Activated CD4-positive, CD25-positive, alpha-beta regulatory T cell treated with anti-CD3 and anti-CD28 coated beads, Interleukin-2, amount 50 U/mL, for 24 hours (primary cell): ENCODE data around the gene KRTAP10-10.
"Not testable (repeated sequence)": the region's sequence is repeated elsewhere in the genome, so short reads cannot be mapped to it uniquely, and the experiment has no call there.

Experiments used
- ATAC-seq, 2 donors: fragments of 150-1000 bp; cut with Tn5 transposase; one replicate each; pipeline ENCODE4 v1.10.0; 2021; ENCODE audit warnings: mild to moderate bottlenecking in 1 of 2, moderate library complexity in 1 of 2

KRTAP10-10 gene, protein sequence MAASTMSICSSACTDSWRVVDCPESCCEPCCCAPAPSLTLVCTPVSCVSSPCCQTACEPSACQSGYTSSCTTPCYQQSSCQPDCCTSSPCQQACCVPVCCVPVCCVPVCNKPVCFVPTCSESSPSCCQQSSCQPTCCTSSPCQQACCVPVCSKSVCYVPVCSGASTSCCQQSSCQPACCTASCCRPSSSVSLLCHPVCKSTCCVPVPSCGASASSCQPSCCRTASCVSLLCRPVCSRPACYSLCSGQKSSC

DNA sequence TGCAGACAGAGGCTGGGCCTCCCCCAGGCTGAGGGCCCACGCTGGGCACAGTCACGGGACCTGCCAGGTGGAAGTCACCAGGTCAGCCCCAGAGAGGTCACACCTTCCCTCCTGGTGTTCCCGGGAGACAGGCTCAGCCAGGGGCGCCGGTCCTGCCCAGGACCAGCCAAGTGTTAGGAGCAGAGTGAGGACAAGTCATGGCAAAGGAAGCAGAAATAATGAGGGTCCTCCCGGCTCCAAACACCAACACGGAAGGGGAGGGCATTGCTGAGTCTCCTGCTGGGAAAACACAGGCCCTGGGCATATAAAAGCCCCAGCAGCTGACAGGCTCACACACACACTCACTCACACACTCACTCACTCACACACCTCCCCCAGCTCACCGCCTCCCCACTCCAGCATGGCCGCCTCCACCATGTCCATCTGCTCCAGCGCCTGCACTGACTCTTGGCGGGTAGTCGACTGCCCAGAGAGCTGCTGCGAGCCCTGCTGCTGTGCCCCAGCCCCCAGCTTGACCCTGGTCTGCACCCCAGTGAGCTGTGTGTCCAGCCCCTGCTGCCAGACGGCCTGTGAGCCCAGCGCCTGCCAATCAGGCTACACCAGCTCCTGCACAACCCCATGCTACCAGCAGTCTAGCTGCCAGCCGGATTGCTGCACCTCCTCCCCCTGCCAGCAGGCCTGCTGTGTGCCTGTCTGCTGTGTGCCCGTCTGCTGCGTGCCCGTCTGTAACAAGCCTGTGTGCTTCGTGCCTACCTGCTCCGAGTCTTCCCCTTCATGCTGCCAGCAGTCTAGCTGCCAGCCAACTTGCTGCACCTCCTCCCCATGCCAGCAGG, at the start of gene KRTAP10-10:
Gene KRTAP10-10, plus strand, starts transcription at position 339 of the 833 bp plus-strand sequence. Its CDS starts 62 bp downstream, at position 401.
- ATAC-seq, result no peak

DNA sequence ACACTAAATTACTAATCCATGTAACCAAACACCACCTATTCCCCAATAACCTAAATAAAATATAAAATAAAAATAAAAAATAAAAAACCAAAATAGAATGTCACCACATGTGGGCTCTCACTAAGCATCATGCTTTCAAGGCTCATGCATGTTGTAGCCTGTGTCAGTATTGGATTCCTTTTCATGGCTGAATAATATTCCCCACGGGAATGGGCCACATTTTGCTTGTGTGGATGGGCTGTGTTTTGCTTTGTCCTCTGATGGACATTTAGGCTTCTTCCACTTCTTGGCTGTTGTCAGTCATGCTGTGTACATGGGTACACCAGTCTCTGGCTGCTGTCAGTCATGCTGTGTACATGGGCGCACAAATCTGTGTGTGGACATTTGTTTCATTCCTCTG, 48.1 kb upstream of the KRTAP10-10 start:
- ATAC-seq, result no peak

DNA sequence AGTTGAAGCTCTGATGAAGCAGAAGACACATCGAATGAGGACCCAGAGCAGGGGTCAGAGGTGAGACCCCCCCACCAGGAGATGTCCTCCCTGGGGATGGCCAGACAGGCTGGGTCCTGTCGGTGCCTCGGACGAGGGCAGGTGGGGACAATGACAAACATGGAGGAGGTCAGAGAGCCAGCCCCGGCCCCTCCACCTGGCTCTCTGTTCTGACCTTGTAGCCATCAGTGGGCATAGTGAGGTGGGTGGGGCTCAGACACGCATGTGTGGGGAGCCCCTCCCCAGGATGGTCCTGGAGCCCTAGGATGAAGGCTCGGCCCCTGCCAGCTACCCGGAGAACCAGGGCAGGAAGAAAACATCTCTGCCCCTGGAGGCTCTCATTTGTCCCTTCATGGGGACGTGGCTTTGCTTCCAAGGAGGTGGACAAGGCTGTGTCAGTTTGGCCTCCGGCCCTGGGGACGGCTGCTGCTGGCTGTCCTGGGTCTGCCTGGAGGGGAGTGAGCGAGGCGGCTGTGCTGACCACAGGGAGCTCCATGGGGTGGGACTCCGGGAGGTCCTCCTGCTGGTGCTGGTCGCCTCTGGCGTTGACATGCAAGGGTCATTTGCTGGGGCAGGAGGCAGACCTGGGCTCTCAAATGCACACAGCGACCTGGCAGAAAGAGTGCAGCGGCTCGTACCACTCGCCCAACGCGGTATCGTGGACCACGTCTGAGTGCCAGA, 47.4 kb upstream of the KRTAP10-10 start:
- no peak for ATAC-seq

DNA sequence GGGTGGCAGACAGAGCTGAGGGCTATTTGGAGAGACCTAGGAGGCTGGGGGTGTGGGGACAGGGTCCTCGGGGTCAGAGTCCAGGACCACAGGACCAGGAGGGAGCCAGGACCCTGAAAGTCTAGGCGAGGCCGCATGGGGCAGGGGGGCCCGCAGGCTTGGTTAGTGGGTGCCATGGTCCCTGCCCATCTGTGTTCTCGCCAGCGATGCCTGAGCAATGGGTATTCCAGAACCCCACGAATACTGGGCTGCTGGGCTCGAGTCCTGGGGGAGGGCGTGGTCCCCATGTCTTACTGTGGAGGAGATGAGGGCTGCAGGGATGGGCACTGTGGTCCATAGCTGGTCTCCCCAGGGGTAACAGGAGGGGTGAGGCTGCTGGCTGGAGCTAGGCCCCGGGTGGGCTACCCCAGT, 46.8 kb upstream of the KRTAP10-10 start:
- ATAC-seq, result no peak

DNA sequence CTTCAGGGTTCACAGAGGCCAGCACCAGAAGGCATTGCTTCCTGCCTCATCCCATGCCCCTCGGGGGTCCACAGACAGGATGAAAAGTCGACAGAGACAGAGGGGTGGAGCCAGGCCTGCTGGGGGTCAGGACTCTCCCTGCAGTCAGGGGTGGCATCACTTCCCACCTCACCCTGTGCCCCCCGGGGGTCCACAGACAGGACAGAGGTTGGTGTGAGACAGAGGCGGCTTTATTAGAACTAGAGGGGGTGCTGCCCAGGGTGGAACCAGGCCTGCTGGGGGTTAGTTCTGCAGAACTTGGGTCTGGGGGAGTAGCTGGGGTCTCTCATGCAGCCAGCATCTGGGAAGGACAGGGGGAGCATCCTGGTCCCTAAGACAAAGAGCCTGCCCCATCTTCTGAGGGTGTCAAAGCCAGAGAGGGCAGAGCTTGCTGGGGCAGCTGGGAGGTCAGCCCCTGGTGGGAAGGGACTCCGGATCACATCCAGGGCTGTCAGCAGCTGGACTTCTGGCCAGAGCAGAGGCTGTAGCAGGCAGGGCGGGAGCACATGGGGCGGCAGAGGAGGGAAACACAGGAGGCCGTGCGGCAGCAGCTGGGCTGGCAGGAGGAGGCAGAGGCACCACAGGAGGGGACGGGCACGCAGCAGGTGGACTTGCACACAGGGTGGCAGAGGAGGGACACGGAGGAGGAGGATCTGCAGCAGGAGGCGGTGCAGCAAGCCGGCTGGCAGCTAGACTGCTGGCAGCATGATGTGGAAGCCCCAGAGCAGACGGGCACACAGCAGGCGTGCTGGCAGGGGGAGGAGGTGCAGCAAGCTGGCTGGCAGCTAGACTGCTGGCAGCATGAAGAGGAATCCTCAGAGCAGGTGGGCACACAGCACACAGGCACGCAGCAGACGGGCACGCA, 46.0 kb upstream of the KRTAP10-10 start:
- not testable (repeated sequence) for ATAC-seq

DNA sequence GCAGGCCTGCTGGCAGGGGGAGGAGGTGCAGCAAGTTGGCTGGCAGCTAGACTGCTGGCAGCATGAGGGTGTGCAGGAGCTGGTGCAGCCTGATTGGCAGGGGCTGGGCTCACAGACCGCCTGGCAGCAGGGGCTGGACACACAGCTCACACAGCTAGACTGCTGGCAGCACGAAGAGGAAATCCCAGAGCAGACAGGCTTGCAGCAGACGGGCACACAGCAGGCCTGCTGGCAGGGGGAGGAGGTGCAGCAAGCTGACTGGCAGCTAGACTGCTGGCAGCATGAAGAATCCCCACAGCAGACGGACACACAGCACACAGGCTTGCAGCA, 45.4 kb upstream of the KRTAP10-10 start:
- ATAC-seq, result not testable (repeated sequence)

DNA sequence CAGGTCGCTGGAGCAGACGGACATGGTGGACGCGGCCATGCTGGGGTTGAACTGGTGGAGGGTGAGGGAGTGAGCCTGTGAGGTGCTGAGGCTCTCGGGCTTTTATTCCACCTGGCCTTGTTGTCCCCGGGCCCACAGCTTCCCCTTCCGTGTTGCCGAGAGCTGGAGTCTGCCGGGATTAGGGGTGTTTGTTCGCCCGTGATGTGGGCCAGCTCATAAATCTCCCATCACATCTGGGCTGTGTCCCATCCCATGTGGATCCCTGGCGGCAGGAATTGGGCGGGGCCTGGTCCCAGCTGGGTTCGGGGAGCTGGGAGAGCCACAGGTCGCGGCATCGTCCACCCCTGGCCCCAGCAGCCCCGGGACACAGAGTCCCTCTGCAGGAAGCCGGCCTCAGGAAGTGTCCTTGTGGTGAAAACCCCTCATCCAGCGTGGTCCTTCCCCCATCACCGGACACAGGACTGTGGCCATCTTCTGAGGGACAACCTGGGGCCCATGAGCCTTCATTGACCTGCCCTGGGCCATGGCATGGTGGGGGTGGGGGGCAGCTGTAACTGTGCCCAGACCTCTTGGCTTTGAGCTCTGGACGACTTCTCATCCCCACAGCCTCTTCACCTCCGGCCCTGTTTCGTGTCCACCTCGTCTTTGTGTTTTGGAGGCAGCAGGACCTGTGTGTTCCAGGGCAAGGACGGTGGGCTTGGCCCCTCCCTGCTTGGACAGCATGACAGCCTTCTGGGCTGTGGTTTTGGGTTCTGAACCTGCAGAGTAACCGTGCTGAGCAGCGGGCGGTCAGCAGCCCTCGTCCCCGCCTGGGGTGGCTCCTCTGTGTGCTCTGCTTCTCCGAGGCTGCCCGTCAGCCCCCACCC, 44.5 kb upstream of the KRTAP10-10 start, which contains the start of gene KRTAP10-6:
Gene KRTAP10-6, minus strand, starts transcription at position 60 of the 866 bp plus-strand sequence. Its CDS starts 21 bp downstream, at position 39.
- no peak for ATAC-seq

DNA sequence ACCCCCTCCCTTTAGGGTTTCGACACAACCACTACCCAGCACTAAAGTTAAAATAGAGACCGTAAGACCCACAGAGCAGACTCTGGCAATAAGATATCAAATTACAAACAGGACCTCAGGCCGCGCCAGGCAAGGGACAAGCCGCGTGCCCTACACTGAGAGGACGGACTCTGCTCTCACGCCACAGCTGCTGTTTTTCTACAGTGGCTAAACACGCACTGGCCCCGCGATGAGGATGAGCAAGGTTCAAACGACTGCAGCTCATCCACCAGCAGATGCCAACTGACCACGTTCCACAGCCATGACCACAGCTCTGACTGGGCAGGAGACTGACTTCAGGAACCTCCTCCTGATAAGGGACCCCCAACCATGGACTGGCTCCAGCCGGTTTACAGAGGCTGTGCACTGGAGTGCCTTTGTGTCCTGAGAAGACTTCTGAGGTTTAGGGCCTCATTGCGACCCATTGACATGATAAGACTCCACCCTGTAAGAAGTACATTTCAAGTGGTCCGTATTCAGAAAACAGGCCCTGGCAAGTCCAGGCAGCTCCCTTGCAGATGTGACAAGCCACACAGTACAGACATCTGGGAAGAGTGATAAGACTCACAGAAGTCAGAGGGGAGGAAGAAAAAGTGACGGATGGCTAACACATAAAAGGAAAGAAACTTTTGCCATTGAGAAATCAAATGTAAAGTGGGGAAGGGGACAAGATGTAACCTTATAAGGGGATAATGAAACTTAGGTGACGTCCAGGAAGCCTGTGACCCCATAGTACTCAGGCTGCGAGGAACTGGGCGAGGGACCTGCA, 43.4 kb upstream of the KRTAP10-10 start:
- ATAC-seq, result no peak

DNA sequence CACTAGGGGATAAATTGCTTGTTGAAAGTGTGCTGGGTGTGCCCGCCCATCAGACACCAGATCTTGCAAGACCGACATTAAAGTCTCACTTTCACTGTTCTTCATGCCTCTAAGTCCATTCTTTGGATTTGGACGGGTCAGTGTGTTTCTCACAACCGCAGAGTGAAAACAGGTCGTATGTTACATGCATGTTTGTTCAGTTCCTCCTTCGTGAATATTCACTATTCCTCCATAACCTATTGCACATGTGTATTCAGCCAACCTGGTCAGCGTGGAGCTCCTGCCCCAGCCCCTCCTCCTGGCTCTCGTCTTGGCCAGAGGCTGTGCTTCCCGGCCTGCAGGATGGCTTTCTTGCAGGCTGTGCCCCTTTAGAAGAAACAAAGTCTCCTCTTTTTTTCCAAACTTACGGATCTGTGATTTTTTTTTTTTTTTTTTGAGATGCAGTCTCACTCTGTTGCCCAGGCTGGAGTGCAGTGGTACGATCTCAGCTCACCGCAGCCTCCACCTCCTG, 42.7 kb upstream of the KRTAP10-10 start:
- ATAC-seq, result no peak

DNA sequence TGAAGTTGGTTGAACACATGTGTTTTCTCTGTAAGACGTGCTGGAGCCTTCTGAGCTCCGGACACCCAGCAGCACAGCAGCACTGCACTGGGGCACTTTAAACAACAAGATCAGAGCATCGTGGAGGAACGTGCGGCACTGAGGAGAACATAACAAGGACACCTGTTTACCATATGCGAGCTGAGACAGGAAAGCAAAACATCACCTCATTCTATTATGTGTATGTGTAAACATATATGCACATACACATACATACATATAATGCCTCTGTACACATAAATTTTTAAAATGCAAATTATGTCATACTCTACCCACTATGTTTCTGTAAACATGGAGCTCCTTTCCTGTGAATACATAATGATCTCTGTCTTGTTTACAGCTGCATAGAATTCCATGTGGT, 41.6 kb upstream of the KRTAP10-10 start:
- ATAC-seq, result no peak

DNA sequence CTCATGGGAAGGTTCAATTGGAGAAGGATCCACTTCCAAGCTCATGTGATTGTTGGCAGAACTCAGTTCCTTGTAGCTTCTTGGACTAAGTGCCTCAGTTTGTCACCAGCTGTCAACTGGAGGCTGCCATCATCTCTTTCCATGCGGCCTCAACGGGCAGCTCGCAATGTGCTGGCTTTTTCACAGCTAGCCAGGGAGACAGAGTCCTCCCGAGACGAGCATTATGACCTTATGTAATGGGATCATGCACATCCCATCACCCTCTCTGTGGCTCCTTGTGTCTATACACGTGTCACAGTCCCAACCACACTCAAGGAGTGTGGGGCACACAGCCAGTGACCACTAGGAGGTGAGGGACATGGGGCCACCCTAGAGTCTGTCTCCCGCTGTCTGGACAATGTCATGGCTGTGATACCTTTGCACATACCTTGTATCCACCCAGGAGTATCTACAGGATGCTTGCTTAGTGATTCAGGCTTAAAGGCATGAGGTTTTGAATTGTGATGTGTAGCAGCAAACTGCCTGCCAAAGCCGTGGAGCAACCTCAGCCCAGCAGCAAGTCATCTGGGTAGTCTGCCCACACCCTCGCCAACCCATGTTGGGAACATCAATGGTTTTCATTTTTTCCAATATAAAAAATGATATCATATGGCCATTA, 41.0 kb upstream of the KRTAP10-10 start:
- ATAC-seq, result no peak

DNA sequence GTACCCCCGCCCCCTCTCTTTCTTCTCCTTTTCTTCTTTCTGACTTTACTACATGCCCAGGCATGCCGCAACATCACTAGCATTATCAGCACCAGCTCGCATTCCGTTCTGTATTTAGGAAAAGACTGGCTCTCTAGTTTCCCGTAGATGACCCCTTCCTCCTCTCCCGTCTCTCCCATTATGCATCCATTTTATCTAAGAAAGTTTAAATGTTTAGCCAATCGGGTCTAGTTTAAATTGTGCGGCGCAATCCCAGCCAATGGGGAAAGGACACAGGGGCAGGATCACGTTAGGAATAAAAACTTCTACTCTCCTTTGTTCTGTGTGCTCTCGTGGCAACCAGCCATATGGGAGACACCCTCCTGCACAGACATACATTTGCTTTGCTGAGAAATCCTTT, 39.1 kb upstream of the KRTAP10-10 start:
- ATAC-seq, result no peak

DNA sequence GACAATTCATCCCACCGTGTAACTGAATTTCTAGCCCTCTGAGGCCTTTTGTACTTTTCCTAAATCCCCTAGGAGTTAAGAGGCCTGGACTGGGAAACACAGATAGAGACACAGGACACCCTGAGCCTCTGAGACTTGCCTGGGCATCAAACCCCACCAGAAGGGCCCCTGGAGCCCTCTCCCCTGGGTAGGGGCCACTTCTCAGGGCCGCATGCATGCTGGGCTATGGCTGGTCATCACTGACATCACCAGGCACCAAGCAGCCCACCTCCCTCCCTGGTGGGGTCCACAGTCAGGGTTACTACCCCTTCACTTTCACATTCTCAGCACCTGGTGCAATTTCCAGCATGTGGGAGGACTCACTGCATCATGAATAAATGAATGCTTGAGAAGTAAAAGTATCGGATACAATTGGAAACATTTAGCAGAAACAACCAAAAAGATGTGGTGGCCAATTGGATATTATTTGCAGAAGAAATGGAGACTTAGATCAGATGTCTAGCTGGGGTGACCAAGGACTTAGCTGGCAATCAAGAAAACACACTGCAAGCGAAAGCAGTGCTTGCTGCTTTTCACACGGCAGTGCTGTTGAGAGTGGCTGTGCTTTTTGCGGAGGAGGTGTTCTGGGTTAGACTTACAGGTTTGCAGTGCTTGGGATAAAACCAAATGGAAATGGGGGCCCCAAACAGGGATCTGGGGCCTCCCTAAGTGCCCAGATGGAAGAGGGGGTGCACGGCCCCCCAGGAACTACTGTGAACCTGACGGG, 37.7 kb upstream of the KRTAP10-10 start:
- ATAC-seq, result no peak

DNA sequence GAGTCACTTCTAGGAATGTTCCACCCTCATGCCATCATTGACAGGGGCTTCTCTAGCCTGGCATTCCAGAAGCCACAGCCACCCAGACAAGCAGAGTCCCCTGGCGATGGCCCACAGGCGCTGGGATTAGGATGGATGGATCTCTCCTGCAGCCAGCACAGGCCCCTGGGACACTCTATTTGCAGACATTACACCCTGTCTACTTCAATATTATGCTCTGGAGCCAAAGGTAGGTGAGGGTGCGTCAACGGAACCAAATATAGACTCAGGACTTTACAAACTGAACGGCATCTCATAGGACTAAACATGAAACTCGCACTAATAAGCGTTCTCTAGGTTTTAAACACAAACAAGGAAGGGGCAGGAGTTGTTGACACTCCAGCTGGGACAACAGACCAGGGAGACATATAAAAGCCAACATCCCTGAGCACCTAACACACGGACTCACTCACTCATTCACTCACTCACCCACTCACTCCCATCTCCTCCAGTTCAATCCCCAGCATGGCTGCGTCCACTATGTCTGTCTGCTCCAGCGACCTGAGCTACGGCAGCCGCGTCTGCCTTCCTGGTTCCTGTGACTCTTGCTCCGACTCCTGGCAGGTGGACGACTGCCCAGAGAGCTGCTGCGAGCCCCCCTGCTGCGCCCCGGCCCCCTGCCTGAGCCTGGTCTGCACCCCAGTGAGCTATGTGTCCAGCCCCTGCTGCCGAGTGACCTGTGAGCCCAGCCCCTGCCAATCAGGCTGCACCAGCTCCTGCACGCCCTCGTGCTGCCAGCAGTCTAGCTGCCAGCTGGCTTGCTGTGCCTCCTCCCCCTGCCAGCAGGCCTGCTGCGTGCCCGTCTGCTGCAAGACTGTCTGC, 36.8 kb upstream of the KRTAP10-10 start, which contains the start of gene KRTAP10-7:
Gene KRTAP10-7, plus strand, starts transcription at position 480 of the 861 bp plus-strand sequence. Its CDS starts 25 bp downstream, at position 505.
- not testable (repeated sequence) for ATAC-seq

DNA sequence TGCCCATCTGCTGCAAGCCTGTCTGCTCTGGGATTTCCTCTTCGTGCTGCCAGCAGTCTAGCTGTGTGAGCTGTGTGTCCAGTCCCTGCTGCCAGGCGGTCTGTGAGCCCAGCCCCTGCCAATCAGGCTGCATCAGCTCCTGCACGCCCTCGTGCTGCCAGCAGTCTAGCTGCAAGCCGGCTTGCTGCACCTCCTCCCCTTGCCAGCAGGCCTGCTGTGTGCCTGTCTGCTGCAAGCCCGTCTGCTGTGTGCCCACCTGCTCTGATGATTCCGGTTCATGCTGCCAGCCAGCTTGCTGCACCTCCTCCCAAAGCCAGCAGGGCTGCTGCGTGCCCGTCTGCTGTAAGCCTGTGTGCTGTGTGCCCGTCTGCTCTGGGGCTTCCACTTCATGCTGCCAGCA, 36.1 kb upstream of the KRTAP10-10 start:
- ATAC-seq, result not testable (repeated sequence)

DNA sequence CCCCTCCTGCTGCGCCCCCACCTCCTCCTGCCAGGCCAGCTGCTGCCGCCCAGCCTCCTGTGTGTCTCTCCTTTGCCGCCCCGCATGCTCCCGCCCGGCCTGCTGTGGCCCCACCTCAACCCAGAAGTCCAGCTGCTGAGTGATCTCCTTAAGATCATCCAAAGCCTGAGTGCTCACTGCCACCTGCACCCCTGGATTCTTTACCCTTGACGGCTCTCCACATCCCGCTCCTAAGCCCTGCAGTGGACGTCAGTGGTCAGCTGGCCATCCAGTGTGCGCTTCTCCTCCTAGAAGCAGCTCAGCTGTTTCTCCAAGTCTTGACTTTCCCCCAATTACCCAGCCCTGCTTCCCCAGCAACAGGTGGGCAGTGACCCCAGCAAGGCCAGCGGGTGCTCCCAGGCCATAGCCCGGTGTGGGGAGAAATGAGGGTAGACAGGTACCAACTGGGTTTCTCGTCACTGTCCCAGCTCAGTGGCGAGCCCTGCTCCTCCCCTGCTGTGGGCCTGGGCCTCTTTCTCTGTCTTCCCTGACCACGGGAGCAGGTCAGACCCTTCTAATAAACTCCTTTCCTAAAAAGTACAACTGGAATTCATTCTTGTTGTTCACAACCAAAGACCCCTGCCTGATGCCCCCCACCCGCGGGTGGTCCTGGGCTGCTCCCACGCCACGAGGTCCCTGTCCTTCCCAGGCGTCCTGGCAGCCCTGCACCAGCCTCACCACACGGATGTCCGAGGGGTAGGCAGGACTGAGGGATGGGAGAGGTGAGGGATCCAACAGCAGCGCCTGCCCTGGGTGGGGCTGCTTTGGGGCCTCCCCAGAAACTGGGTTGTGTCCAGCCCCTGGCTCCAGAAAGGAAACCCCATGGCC, 35.3 kb upstream of the KRTAP10-10 start:
- ATAC-seq, result no peak

DNA sequence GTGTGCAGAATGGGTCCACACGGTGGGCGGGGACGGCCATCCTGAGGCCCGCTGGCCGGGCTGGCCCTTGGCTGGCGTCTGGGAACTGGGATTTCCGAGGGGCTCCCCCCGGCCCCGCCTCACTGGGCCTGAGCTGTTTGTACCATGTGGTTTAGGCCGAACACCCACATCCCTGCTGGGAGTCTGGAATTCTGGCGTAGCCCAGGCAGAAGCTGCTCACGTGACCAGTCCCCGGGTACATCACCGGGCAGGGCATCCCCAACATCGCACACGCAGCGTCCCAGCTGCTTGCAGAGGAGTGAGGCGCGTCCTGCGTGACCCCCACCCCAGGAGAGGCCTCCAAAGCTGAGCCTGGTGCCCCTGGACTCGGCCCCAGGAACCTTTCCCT, 34.7 kb upstream of the KRTAP10-10 start:
- ATAC-seq, result no peak
